Suppressor macrophage (primary cell): ENCODE data around the gene POLR1D.

Experiments used
- DNase-seq, 4 experiments: peaks; one replicate each; pipeline ENCODE4 v3.0.0-alpha.2; 2020 to 2022
- total RNA-seq, 17 experiments: gene quantifications; one replicate each; lab custom pipeline; 2026; ENCODE audit warnings: mixed read lengths in 6 of 17, inconsistent platforms in 3 of 17; lab: John Stamatoyannopoulos, UW

Gene POLR1D, protein sequence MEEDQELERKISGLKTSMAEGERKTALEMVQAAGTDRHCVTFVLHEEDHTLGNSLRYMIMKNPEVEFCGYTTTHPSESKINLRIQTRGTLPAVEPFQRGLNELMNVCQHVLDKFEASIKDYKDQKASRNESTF
- 18.0 to 53.8 (median 39.0) reads per million in 17 experiments for total RNA-seq

DNA sequence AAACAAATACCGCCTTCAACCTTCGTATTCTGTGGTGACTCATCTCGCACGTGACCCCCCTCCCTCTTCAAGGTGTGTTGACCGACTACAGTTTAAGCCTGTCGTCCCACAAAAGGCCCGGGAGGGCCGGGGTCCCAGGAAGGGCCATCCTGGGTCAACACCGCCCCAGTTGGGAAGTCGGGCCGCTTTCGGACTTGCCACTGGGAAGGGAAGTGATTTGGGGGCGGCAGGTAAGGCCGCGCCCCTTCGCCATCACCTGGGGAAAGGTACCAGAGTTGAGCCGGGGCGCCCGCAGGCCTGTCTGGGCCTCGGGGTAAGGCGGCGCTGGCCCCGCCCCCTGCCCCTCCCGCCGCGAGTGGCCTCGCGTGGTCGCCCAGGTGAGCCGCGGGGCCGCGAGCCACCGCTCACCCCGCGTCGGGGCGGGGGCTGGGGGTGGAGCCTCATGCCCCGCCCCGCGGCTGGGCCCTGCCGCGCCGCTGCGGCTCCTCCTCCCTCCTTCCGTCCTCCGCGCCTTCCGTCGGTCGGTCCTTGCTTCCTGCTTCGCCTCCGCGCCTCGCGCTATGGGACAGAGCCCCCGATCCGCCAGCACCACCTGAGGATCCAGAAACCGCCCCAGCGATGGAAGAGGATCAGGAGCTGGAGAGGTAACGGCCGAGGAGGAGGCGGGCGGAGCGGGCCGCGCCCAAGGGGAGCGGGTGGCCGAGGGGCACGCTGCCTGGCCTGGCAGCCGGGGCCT lies at the start of gene POLR1D:
Gene POLR1D, plus strand, starts transcription at position 527 of the 736 bp plus-strand sequence. Its CDS starts 92 bp downstream, at position 619.
- DNase-seq, result peak; percentile 81 to 93 (median 88)

GRCh38 chr13:27572234-27572901 lies 49.3 kb upstream of the POLR1D start:
- DNase-seq, result no peak

DNA sequence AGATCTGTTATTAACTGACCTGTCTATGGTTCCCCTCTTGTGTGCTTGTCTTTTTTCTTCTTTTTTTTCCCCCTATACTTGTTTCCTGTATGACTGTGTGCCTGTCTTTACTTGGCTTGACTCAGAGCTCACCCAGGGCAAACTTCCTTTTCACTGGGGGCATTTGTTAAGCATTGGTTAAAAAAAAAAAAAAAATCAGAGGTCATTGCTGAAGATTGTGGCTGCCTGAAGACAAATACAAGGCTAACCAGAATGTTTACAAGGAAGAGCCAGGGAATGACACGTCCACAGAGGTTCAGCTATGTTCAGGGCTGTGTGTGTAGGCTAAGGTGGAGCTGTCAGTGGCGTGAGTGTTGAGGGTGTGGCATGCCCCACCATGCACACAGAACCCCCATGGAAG lies 48.4 kb upstream of the POLR1D start:
- peak; percentile 5 to 44 (median 16) for DNase-seq

GRCh38 chr13:27574661-27575060 lies 47.0 kb upstream of the POLR1D start:
- no peak for DNase-seq

DNA sequence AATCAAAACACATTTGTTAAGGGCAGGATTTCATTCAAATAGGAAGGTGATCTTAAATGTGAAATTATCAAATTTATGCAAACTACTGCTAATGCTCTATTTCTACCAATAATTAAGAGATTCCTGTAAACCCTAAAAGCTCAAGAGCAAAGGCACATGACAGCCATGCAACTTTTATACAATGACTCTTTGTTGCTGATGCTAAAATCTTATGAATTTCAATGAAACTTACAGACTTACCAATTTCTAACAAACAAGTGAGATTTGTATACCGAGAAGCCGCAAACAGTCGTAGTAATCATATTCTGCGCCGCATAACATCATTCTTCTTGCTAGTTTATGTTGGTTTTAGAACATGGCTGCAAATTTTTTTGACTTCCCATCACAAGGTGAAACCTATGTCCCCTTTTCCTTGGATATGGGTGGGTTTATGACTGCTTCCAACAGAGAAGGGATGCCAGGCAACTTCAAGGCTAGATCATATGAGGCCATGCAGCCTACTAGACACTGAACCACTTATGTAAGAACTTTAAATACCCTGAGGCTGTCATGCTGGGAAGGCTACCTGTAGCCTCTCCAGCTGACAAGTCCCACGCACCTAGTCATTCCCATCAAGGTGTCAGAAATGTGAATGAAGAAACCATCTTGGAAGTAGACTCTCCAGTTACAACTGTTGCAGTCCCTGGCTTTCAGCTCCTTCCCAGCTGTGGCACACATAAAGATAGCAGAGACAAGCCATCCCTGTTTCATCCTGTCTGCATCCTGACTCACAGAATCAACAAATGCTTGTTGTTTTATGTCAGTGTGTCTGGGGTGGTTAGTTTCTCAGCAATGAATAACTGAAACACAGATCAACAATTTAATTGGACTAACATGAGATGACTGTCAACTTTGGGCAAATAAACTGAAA lies 43.3 kb upstream of the POLR1D start:
- no peak for DNase-seq

GRCh38 chr13:27583645-27584044 lies 38.0 kb upstream of the POLR1D start:
- DNase-seq, result peak in 2 of 4 experiments; percentile 5 to 32

GRCh38 chr13:27587095-27587746 lies 34.5 kb upstream of the POLR1D start:
- no peak for DNase-seq

GRCh38 chr13:27588405-27588804 lies 33.3 kb upstream of the POLR1D start:
- DNase-seq, result no peak

- DNase-seq, result no peak
Measured at GRCh38 chr13:27592865-27593264, 28.8 kb upstream of the POLR1D start.

- no peak for DNase-seq
Measured at GRCh38 chr13:27593267-27593666, 28.4 kb upstream of the POLR1D start.

DNA sequence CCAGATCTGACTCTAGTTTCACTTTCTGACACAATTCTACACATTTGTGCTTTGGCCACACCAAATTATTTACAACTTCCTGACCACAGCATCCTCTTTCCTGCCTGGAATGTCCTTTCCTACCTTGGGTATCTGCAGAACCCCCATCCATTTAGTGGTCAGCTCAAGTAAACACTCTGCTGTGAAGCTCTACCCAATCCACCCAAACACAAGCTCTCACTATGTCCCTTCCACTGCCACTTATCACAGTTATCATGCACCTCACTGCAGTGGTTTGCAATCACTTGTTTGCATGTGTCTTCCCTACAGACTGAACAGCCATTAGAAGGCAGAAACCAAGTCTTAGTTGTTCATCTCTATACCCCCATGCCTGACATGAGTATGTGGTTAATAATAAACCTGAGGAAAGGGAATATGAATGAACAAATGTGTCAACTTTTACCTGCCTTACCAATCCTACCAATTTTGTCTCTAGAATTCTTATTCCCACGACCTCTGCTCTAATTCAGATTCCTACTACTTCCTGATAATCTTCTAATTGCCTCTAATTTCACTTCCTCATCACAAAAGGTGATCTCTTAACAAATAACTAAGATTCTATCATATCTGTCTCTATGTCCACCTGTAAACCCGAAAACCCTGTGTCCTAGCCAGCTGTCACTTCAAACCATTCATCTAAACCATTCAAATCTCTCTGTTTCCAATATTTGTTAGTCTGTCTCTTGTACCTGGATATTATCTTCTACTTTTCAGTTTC lies 26.5 kb upstream of the POLR1D start:
- no peak for DNase-seq

- DNase-seq, result no peak
Measured at GRCh38 chr13:27599096-27599495, 22.6 kb upstream of the POLR1D start.

- DNase-seq, result no peak
Measured at GRCh38 chr13:27599845-27600553, 21.7 kb upstream of the POLR1D start.

GRCh38 chr13:27600711-27601110 lies 21.0 kb upstream of the POLR1D start:
- no peak for DNase-seq

DNA sequence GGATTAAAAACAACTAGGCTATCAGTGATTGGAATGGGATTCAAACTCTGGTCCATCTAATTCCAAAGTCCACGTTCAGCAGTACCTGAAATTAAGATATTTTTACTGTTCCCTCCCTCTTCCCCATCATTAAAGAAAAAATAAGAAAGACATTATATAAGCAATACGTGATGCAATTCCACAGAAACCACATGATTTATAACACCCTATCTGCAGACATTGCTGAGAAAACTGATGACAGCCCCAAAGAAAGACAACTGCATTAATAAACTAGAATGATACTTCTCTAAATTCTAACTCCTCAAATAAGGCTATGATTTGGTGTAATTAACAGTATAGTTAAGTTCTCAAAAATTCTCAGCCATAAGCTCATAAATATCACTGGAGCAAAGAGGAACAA lies 20.5 kb upstream of the POLR1D start:
- DNase-seq, result no peak

GRCh38 chr13:27601803-27602202 lies 19.9 kb upstream of the POLR1D start:
- peak in 2 of 4 experiments; percentile 18 to 35 for DNase-seq

GRCh38 chr13:27605099-27605498 lies 16.6 kb upstream of the POLR1D start:
- DNase-seq, result no peak

DNA sequence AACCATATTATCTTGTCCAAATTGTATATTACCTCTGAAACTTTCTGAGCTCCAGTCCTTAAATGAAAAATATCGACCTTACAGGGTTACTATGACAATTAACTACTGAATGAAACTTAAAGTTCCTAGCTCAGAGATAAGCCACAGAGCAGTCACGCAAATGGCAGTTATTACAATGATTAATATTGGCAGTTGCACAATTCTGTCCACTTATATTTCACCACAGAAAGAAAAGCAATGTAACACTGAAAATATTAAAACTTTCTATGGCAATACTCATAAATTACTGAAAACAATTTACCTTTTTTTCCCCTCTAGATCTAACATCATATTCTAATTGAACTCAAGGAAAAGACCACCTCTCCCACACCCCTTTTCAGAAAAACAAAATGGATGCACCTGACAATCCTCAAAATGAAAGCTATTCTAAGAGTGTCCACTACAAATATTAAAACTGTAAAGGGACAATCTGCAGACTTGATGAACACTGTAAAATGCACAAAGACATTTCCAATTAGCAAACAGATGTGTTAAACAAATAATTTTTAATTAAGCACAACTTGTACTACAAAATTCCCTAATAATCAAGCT lies 16.0 kb upstream of the POLR1D start:
- peak in 1 of 4 experiments; percentile 8 for DNase-seq

GRCh38 chr13:27607125-27607524 lies 14.6 kb upstream of the POLR1D start:
- peak; percentile 68 to 83 (median 76) for DNase-seq

DNA sequence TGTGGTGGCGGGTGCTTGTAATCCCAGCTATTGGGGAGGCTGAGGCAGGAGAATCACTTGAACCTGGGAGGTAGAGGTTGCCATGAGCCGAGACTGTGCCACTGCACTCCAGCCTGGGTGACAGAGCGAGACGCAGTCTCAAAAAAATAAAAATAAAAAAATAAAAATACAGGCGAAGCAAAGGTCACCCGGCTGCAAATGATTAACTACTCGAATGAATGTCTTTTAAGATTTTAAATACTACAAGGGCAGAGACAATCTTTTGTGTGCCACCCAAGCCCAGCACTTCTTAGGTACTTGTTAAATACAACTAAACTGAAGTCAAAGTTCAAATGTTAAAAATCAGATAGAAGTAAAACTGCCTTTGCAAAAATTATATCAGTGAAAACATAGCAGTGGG lies 8.1 kb upstream of the POLR1D start:
- DNase-seq, result no peak
